Mammary epithelial cell (primary cell): ENCODE data around the gene TEX51.

ENCODE experiments used
- CTCF ChIP-seq, 2 donors: IDR thresholded peaks in 1 of 2; conservative IDR thresholded peaks in 1 of 2; 2 replicates each; pipeline ENCODE4 v1.5.1; 2011 to 2012; ENCODE audit warnings: inconsistent platforms in 2 of 2, low read length in 2 of 2, mild to moderate bottlenecking in 2 of 2, control low read depth in 1 of 2, low read depth in 1 of 2; ENCODE audit not compliant: insufficient read depth in 1 of 2; ENCODE audit errors: extremely low read depth in 1 of 2
- EZH2 ChIP-seq: IDR thresholded peaks from 2 replicates; pipeline ENCODE4 v1.6.1; 2012; ENCODE audit warnings: low read length, inconsistent platforms, borderline replicate concordance

GRCh38 chr2:126882736-126883665 is 15.7 kb upstream of the TEX51 start:
- no peak for TF ChIP-seq CTCF (conservative IDR thresholded peaks at IDR 0.05 in 1 of 2, IDR thresholded peaks at IDR 0.05 in 1 of 2; ENCODE audit: extremely low read depth in 1 of 2, insufficient read depth in 1 of 2, low read depth in 1 of 2, low read length in 2 of 2)
- TF ChIP-seq EZH2: no peak
